DMS 273 (cell line): Measurements from ENCODE around the gene ATG9A.
"Not testable (repeated sequence)": the region's sequence is repeated elsewhere in the genome, so short reads cannot be mapped to it uniquely, and the experiment has no call there.

Experiments used
- DNase-seq: peaks from one replicate; lab custom pipeline; 2025; ENCODE audit not compliant: unreplicated experiment; lab: John Stamatoyannopoulos, UW

Gene ATG9A

GRCh38 chr2:219207134-219207883 lies 22.1 kb downstream of the ATG9A start:
- no peak for DNase-seq

DNA sequence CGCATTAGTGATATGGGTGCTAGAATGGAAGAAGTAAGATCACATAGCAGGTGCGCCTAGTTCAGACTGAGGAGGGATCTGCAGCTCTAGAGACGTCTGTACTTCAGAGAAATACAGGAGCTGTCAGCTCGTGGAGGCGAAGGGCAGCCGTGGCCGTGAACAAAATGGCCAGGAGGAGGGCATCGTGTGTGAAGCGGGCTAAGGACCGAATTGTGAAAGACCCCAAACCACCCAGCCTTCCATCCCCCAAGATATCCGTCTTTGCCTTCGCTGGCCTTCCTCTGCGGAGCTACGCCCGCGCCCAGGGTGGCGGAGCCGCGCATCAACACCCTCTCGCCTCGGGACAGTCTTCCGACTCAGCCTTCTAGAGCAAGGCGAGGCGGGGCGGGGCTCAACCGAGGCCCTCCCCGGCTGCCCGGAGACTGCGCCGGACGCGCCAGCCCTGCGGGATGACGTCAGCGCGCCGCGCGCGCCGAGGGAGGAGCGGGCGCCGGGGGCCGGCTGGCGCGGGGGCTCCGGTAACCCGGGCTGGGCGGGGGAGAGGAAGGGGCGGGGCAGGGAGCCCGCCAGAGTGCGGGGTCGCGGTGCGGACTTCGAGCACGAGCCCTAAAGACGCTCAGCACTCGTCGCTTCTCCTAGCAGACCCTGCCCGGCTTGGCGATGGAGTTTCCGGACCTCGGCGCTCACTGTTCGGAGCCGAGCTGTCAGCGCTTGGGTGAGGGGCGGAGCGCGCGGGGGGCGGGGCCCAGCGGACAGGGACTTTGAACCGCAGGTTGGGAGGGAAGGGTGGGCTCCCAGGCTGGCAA lies 22.9 kb downstream of the ATG9A start, which contains the start of gene ZFAND2B:
Gene ZFAND2B (plus strand): TSS at position 455 of the 806 bp plus-strand sequence. CDS start 206 bp downstream, at position 661.
- DNase-seq: peak; percentile 98

- no peak for DNase-seq
Measured at GRCh38 chr2:219205981-219206327, 23.5 kb downstream of the ATG9A start.

DNA sequence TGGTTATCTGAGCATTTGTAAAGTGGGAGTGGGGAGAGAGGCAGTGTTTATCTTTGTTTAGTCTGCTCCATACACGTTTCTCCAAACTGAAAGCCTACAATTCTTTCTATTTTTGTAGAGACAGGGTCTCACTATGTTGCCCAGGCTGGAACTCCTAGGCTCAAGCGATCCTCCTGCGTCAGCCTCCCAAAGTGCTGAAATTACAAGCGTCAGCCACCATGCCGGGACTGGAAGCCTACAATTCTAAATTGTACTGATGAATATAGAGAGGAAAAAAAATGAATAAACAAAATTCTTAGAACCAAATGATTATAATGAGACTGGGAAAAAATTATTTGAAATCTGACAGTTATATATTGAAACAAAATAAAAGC lies 24.3 kb downstream of the ATG9A start:
- DNase-seq: no peak

- DNase-seq: no peak
Measured at GRCh38 chr2:219204425-219205164, 24.8 kb downstream of the ATG9A start.

DNA sequence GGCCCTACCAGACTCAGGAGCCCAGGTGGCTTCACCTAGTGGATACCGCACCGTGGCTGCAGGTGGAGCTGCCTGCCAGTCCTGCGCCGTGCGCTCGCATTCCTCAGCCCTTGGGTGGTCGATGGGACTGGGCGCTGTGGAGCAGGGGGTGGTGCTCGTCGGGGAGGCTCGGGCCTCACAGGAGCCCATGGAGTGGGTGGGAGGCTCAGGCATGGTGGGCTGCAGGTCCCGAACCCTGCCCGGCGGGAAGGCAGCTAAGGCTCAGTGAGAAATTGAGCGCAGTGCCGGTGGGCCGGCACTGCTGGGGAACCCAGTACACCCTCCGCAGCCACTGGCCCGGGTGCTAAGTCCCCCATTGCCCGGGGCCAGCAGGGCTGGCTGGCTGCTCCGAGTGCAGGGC lies 28.1 kb downstream of the ATG9A start:
- DNase-seq: not testable (repeated sequence)

DNA sequence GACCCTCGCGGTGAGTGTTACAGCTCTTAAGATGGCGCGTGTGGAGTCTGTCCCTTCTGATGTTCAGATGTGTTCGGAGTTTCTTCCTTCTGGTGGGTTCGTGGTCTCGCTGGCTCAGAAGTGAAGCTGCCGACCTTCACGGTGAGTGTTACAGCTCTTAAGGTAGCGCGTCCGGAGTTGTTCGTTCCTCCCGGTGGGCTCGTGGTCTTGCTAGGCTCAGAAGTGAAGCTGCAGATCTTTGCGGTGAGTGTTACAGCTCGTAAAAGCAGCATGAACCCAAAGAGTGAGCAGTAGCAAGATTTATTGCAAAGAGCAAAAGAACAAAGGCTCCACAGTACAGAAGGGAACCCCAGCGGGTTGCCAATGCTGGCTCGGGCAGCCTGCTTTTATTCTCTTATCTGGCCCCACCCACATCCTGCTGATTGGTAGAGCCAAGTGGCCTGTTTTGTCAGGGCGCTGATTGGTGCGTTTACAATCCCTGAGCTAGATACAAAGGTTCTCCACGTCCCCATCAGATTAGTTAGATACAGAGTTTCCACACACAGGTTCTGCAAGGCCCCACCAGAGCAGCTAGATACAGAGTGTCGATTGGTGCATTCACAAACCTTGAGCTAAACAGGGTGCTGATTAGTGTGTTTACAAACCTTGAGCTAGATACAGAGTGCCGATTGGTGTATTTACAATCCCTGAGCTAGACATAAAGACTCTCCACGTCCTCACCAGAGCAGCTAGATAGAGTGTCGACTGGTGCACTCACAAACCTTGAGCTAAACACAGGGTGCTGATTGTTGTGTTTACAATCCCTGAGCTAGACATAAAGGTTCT lies 28.7 kb downstream of the ATG9A start:
- DNase-seq: not testable (repeated sequence)

DNA sequence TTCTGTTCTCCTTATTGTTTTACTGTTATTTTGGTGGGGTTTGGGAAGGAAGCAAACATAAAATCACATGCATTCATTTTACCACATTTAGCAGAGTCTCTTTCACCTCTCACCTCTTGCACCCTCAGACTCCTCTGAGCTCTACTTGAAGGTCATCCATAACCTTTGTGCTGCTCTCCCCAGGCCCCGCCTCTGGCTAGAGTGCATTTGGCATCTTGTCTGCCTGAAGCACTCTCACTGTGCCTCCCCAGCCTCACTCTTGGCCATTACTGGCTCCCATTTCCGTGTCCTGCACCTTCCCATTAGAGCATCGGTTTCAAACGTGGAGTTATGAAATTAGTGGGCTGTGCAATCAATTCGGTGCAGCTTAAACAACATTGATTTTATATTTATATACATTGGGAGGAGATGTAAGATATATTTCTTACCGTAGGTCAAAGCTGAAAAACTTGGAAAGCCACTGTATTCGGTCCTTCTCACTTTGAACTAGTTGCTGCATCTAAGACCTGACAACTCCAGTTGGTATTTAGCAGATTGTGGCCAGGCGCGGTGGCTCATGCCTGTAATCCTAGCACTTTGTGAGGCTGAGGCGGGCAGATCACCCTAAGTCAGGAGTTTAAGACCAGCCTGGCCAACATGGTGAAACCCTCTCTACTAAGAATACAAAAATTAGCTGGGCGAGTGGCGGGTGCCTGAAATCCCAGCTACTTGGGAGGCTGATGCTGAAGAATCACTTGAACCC lies 29.8 kb downstream of the ATG9A start:
- no peak for DNase-seq

- no peak for DNase-seq
Measured at GRCh38 chr2:219198974-219199373, 30.5 kb downstream of the ATG9A start.

DNA sequence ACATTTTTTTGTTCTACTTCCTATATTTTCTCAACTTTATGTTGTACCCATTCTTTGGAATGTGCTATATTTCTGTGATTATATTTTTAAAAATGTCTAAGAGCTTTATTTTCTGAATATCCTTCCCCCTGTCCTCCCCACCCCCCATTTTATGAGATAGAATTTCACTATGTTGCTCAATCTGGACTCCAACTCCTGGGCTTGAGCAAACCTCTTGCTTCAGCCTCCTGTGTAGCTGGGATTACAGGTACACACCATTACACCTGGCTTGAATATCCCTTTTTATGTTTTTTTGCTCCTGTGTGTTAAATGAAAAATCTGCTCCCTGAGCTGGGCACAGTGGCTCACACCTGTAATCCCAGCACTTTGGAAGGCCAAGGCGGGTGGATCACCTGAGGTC lies 32.0 kb downstream of the ATG9A start:
- no peak for DNase-seq

- no peak for DNase-seq
Measured at GRCh38 chr2:219186754-219187456, 42.5 kb downstream of the ATG9A start.

- DNase-seq: peak; percentile 95
Measured at GRCh38 chr2:219184121-219184520, 45.3 kb downstream of the ATG9A start.

GRCh38 chr2:219183151-219183772 lies 46.2 kb downstream of the ATG9A start:
- no peak for DNase-seq

- DNase-seq: peak; percentile 24
Measured at GRCh38 chr2:219182331-219183150, 46.9 kb downstream of the ATG9A start.

DNA sequence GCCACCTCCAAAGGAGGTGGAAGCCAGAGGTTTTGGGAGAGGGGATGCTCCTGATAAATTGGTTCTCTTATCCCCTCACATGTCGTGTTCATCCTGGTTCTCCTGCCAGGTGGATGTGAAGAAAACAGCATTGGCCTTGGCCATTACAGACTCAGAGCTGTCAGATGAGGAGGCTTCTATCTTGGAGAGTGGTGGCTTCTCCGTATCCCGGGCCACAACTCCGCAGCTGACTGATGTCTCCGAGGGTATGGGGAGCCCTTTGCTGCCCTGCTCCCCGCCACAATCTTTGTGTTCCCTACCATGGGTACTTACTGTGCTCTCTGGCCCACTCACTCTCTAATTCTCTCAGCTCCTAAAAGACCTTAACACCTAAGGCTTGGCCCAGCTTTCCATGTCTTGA lies 47.9 kb downstream of the ATG9A start:
- DNase-seq: no peak

DNA sequence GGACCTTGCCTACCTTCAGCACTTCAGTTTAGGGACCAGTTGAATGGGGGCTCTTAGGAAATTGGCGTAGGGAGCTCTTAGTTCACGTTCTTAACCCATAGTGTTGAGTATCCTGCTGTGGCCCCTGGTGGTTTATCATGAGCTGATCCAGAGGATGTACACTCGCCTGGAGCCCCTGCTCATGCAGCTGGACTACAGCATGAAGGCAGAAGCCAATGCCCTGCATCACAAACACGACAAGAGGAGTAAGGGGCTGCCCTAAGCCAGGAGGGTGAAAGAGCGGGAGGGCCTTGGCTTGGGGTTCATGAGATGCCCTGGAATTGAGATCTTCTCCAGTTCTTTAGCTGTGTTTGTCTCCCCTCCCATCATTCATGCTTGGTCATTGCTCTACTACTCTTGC lies 48.5 kb downstream of the ATG9A start:
- DNase-seq: no peak

DNA sequence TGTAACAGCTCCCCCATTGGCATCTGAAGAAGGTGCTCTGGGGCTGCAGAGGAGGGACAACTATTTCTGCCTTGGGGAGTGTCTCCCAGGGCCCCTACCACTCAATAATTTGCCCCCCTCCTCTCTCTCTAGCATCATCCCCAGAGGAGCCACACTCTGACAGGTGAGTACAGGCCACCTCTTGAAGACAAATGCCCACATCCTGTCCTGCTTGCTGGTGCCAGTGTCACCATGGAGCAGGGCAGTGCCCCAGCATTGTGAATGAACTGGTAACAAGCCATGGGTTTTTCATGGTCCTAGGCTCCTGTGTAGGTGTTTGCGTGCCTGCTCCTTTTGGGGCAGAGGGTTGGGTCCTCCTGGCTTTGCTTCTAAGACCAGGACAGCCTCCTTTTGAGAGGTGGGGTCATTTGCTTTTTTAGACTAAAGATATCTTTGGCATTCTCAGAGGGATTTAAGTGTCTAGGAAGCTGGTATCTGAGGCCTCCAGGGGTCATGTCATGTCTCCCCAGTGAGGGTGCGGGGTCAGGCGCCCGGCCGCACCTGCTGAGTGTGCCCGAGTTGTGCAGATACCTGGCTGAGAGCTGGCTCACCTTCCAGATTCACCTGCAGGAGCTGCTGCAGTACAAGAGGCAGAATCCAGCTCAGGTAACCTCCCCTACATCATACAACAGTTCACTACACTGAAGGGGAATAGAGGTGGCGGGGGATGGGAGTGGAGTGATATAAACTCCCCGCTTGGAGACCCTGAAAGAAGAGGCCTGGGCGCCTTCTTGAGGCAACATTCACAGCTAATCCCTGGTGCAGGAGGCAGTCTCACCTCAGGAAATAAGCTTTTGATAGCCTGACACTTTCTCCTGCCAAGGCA lies 49.6 kb downstream of the ATG9A start:
- no peak for DNase-seq
